Right renal pelvis (tissue), 4 donors: Measurements from ENCODE around the gene EIF2B2. TPM values are rescaled to one million over a fixed set of nuclear protein-coding genes. Genes with fewer than 3 reads are reported as not detected.

ENCODE experiments used
- DNase-seq, 4 donors: peaks; one replicate each; pipeline ENCODE4 v3.0.0-alpha.2; 2013; ENCODE audit warnings: low read depth in 4 of 4, low spot score in 3 of 4, missing footprints in 1 of 4
- polyA plus RNA-seq, 4 donors: library from polyadenylated mRNA; unstranded; fragments of 120-200 nt; gene quantifications; one replicate each; pipeline ENCODE4 v1.2.1, GENCODE V29; 2013; ENCODE audit not compliant: insufficient read length in 4 of 4

EIF2B2 gene
- polyA plus RNA-seq, 4 donors: 63.6 to 66.6 (median 64.0) TPM

GRCh38 chr14:74973003-74973653 lies 29.6 kb upstream of the EIF2B2 start:
- DNase-seq: no peak

GRCh38 chr14:74973905-74974363 lies 28.8 kb upstream of the EIF2B2 start:
- no peak for DNase-seq

GRCh38 chr14:74974364-74975058 lies 28.2 kb upstream of the EIF2B2 start:
- no peak for DNase-seq

DNA sequence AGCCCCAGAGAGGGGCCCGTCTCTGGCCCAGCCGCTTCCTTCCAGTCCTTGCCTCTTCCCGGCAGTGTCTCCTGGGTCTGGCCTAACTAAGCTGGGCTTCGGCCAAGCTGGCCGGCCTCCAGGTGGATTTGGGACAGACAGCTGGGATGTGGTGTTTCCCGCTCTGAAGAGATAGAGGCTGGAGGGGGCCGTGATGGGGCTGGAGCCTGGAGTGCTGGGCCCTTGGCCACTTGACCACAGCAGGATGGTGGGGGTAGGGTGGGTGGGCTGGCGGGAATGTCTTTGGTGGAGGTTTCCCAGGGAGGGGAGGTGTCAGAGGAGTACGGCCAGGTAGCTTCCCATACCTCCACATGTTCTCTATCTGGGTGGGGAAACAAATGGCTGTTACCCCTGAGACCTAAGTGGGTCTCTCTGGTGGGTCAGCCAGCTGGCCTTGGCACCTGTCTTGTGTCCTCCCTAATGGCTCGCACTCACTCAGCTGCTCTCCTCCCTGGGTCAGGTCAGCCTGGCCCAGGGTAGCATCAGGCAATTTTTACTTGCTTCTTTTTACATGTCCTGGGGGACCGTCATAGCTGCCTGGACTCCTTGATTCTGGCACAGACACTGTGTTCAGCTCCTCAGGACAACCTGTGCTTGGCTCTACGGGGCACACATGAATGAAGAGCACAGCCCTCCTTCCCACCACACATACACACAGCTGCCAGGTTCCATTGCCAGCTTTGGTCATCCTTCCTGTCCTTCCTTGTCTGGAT lies 27.5 kb upstream of the EIF2B2 start:
- no peak for DNase-seq

DNA sequence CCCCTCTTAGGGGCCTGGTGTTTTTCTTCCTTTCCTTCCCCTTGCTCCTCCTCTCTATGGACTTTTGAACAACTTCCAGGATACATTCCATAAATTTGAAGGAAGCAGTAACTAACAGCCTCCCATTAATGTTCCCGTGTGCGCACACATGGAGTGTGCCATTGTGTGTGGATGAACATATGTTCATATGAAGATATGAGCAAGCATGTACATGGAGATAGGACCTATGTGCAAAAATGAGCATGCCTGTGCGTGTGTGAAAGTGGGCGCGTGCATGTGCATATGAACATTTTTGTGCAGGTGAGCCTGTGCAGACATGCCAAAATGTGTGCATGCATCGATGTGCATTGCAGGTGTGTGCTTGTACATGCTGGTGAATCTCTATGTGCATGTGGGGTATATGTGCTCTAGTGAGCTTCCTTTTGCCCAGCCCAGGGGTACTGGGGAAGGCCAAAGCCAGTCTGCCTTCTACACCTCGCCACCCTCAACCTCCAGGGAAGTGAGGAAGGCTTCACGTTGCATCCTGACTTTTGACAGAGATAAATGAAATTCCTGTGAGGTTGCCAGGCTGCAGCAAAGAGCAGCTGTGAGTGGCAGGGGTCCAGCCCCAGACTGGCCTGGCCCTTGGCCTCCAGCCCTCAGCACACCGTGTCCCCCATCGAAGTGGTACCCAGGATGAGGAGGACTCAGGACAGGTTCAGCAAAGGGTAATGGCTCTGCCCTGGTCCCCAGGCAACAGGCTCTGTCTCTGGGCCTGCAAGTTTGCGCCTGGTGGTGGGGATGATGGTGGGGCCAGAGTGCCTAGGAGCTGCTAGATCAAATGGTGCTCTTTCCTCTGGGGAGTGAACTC lies 26.2 kb upstream of the EIF2B2 start:
- DNase-seq: no peak

DNA sequence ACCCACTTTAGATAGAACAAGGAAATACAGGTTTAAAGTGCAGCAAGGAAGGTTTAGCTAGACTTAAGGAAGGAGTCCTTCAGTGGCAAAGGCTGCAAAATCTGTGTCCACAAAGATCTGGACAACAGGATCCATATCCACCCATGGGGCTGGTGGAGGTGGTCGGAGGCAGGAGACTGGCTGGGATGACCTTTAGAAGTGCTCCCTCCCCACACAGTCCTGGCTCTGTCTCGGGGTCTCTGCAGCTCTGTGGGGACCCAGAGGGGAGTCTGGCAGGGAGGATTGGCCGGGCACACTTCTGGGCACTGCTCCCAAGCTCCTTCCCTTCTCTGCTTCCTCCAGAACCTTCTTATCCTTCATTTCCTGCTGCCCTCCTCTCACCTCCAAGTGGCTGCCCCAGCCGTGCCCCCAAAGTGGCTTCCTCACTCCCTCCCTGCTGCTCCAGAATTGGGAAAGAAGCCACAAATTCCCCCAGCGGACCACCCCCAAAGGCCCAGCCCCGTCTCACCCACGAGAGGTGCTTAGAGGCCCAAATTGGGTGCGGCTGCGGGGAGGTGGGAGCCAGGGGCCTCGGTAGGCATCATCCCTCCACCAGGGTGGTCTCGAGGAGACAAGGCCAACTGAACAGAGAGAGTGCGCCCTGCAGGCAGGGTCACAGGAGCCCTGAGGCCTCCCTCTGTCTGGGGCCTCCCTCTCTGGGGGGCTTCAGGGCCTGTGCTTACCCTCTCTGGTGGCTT lies 25.4 kb upstream of the EIF2B2 start:
- no peak for DNase-seq

- DNase-seq: no peak
These were observed 24.8 kb upstream of the EIF2B2 start for GRCh38 chr14:74977901-74978385.

DNA sequence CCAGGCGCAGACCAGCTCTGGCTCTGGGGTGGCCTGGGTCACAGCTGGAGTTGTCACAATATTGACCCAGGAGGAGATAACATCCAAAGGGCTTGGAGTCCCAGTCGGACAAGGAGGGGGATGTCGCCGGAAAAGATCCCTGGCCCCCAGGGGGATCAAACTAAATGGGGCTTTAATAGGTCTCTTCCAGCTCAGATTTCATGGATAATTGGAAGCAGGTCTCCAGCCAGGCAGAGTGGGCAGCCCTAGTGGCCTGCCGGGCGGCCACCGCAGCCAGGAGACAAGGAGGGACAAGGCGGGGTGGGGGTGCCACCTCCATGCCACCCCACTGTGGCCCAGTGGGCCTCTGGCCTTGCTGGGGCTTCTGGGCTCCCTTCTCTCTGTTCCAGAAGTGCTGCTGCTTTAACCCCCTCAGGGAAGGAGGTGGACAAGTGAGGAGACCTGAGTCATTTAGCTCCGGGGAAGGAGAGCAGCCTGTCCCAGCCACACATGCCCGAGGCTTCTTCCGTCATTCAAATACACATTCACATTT lies 24.2 kb upstream of the EIF2B2 start:
- no peak for DNase-seq

DNA sequence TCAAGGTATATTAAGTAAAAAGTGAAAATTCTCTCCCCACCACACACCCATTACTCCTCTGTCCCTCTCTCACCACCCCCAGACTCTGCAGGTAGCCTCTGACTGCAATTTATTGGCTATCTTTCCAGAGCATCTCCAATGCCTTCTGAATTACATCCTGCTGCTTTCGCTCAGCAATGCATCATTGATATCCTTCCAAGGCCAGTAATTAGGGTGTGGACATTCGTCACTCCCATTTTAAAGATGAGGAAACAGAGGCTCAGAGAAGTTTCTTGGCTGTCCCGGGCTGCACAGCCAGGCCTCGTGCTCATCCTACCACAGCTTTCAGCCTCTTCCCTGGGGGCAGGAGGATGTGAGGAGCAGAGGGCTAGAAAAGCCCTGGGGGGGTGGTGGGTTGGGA lies 23.7 kb upstream of the EIF2B2 start:
- DNase-seq: no peak

- no peak for DNase-seq
These were observed 23.0 kb upstream of the EIF2B2 start for GRCh38 chr14:74979442-74980397.

DNA sequence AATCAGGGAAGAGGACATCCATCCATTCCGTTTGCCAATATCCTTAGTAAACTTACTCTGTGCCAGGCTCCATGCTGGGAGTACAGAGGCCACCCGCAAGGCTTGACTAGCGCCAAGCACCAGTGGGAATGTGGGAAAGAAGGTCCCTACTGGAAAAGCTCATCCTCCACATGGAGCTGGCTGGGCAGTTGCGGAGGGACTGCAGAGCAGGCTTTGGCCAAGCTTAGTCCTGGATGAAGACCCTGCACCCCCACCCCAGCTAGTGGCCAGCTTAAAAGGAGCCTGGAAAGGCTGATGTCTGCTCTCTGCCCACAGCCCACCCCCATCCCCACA lies 22.4 kb upstream of the EIF2B2 start:
- DNase-seq: no peak

DNA sequence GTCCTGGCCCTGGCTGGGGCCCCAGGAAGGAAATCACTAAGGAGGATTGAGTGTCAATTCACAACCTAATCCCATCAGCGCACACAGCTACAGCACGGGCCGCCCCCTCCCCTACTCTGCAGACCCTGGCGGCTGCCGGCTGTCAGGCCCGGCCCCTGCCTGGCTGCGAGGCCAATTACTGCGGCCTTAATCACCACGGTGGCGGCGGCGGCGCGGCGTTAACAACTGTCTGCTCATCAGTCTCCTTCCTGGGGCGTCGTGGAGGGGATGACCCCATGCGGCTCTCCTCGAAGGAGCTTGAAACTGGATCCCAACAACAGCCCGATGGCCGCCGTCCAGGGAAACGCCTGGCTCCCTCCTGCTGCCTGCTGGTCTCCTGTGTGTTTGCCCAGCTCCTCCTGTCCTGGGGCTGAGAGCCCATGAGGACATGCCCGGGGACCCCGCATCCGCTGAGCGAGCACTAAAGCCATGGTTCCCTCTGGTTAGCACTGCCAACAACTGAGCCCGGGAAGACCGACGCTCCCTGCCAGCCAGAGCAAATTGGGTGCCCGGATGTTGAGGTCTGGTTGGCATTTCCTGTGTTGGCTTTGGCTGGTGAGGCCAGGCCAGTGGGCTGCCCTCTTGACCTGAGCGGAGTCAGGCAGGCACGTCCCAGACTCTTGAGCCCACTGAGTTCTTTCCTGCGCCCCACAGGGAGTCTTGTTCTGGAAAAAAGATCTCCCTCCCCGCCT lies 21.8 kb upstream of the EIF2B2 start:
- no peak for DNase-seq

DNA sequence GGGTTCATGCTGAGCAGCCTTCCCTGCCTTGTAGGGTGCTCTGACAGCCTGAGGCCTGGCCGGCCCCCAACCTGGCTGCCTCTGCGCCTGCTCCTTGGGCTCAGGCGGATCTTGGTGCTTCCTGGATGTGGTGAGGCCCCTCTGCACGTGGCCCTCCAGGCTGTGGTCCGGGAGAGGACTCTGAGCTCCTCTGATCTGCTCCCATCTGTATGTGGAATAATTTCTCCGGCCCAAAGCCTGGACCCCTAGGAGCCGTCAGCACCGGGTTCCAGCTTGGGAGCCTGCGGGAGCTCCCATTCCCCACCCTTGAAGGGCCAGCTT lies 21.3 kb upstream of the EIF2B2 start:
- no peak for DNase-seq

DNA sequence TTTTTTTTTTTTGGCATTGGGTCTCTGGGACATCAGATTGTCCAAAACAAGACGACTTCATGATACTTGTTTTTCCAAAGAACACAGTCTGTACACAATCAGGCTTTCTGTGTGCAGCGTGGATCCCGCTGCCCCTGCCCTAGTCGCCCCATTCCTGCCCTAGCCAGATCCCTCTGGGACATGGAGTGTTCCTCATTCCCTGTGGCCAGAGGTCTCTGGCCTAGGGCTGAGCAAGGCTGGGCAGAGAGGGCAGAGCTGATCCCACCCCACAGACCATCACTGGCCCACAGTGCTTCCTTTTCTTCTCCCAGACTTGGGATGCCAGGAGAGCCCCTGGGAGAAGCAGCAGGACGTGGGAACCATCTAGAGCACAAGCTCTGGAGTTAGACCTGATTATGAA lies 20.9 kb upstream of the EIF2B2 start:
- DNase-seq: no peak

DNA sequence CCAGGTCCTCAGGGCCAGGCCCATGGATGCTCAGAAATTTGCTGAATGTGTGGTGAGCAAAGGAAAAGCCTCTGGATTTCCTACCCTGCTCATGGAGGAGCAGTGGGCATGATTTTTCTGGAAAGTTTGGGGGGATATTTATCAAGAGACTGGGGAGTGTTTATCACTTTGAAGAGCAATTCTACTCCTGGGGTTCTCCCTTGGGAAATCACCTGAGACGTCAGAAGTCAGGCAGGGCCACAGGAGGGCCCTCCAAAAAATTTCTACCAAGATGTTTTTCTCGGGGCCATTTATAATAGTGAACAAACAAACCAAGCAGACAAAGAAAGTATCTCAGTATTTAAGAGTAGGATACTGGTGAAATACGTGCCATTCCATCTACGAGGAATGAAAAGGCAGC lies 20.1 kb upstream of the EIF2B2 start:
- no peak for DNase-seq

DNA sequence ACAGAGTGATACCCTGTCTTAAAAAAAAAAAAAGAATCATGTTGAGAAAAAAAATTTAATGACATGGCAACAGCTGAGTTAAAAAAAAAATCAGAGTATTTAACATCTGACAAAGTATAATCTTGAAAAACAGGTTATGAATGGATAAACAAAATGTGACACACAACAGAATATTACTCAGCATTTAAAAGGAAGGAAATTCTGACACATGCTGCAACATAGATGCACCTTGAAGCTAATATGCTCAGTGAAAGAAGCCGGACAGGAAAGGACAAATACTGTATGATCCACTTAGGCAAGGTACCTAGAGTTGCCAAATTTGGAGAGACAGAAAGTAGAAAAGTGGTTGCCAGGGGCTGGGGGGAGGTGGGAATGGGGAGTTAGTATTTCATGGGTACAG lies 19.4 kb upstream of the EIF2B2 start:
- DNase-seq: no peak

GRCh38 chr14:74984236-74985027 lies 18.3 kb upstream of the EIF2B2 start:
- DNase-seq: no peak

DNA sequence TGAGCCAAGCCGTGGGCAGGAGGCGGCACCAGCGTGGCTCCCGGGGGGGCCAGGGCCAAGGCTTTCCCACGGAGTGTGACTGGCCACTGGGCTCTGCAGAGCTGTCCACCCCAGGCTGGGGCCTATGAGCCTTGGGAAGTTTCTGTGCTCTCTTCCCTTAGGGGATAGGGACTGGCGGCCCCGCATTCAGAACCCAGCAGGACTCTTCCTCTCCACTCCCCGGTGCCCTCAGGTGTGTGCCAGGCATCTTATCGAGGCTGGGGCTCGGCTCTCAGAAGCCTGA lies 17.8 kb upstream of the EIF2B2 start:
- DNase-seq: no peak
